HEK293T (cell line): ENCODE data around the gene SEZ6.

Experiments
- ARNT ChIP-seq: fragments of 450-650 bp; IDR thresholded peaks from 2 replicates; pipeline ENCODE4 v1.6.1; 2017; ENCODE audit warnings: mild to moderate bottlenecking
- BHLHE40 ChIP-seq: fragments of 450-650 bp; IDR thresholded peaks from 2 replicates; pipeline ENCODE4 v1.6.1; 2016; ENCODE audit warnings: mild to moderate bottlenecking, moderate library complexity, borderline replicate concordance
- NFRKB ChIP-seq: fragments of 450-650 bp; IDR thresholded peaks from 2 replicates; pipeline ENCODE4 v1.6.1; 2016; ENCODE audit warnings: mild to moderate bottlenecking, moderate library complexity
- SP1 ChIP-seq: fragments of 450-650 bp; IDR thresholded peaks from 2 replicates; pipeline ENCODE4 v1.6.1; 2017
- SUZ12 ChIP-seq: fragments of 450-650 bp; IDR thresholded peaks from 2 replicates; pipeline ENCODE4 v1.6.1; 2016; ENCODE audit warnings: mild to moderate bottlenecking
- ZNF384 ChIP-seq: fragments of 450-650 bp; IDR thresholded peaks from 2 replicates; pipeline ENCODE4 v1.6.1; 2016

- TF ChIP-seq SP1 (no peak), ARNT (no peak), SUZ12 (no peak), ZNF384 (no peak), NFRKB (no peak), BHLHE40 (no peak)
Observed at GRCh38 chr17:28968231-28968913, 37.5 kb downstream of the SEZ6 start.
